Hematopoietic multipotent progenitor cell treated with erythropoietin and hydrocortisone succinate and interleukin-3 and kit ligand, for 6 days (in vitro differentiated cells): ENCODE results near the gene SDCBP2.

Source experiments
- DNase-seq: peaks from one replicate; pipeline ENCODE4 v3.0.0-alpha.2; 2015

SDCBP2 gene

GRCh38 chr20:1328680-1329330 is at the start of gene SDCBP2:
TSS of gene SDCBP2 (minus strand) at chr20:1329139. CDS start at chr20:1320416, 8,723 bp downstream.
- no peak for DNase-seq

- DNase-seq = no peak
Measured at GRCh38 chr20:1378735-1379125, 49.8 kb upstream of the SDCBP2 start.

DNA sequence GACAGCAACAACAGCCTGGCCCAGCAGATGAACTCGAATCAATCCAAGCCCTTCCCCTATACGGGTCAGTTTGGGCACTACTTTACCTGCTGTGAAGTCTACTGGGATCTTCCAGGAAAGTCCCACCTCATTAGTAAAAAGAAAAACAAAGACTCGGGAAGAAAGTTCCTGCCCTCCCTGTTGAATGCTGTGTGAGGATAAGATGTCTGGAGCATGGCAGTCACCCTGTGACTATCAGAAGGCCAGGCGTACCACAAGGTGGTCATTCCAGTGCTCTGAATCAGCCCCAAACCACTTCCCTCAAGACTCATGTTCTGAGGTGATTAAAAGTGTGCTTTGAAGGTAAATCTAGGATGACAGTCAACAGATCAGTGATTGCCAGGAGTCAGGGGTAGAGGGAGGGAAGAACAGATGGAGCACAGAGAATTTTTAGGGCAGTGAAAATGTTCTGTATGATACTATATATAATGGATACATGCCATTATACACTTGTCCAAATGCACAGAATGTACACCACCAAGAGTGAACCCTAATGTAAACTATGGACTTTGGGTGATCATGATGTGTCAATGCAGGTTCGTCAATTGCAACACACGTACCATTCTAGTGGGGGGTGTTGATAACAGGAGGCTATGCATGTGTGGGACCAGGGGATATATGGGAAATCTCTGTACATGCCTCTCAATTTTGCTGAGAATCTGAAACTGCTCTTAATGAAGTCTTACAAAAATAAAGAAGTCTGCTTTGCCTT is 49.2 kb upstream of the SDCBP2 start:
- DNase-seq = no peak

- DNase-seq = no peak
Measured at GRCh38 chr20:1377341-1377871, 48.5 kb upstream of the SDCBP2 start.

DNA sequence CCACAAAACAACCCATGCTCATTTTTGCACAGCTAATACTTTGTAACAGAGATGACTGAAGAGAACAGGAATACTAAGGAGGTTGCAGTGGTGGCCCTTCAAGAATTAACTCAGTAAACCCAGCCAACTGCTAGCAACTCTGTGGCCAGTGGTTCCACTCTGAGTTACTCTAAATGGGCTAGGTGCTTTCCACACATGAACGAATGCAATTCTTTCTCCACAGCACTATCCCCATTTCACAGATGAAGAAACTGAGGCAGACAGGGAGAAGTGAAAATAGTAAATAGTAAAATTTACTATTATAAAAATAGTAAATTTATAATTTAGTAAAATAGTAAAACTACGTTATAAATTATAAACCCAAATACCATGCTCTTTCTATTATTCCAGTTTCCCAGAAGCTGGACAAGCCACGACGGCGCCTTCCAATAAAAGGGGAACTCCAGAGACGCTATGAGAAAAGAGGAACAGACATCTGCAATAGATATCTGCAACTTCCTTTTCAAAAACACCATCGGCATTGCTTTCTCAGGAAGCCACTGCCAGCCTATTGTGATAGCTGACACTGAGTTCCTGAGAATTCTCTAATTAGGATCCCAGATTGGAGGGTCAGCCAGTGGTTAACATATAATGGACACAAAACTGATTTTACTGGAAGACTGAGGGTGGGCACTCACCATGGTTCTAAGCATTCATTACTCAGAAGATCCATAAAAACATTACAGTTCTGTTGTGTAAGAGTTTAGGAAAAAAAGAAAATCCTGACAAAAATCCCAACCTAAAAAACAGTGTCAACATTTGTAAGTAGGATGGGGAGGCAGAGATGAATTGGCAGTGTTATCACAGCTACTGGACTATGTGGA is 47.7 kb upstream of the SDCBP2 start:
- peak; percentile 72 for DNase-seq

DNA sequence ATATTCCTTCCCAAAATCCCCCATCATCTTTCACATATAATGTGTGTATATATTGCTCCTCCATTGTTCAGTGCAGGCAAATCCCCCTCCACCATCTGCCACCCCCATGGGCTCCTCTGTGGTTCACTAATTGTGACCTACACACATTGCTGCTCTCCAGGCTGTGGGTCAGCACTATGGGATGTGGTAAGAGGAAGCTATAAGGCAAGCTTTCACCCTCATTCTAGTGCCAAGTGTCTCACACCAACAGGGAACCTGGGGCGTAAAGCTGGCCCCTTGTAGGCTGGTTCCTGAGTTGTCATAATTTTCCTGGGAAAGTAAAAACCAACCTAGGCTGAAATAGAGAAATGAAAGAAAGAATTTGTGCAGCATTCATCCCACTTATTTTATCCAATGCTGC is 47.1 kb upstream of the SDCBP2 start:
- no peak for DNase-seq

GRCh38 chr20:1375515-1375914 is 46.6 kb upstream of the SDCBP2 start:
- no peak for DNase-seq

DNA sequence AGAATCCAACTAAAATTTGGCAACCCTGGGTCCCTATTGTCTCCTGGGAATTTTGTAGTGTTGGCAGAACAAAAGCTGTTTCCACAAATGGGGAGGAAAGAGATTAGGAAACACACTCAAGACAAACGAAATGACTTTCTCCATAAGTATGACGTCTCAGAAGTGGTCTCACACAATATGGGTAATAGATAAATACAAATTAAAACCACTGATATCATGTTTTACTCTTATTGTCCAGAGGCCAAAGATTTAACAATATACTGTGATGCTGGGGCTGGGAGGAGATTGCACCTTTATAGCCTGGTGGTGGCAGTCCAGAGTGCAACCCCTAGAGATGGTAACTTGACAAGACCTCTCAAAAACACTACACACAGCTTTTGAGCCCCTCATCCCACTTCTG is 45.3 kb upstream of the SDCBP2 start:
- no peak for DNase-seq

- no peak for DNase-seq
Measured at GRCh38 chr20:1373614-1374013, 44.7 kb upstream of the SDCBP2 start.

- no peak for DNase-seq
Measured at GRCh38 chr20:1373036-1373435, 44.1 kb upstream of the SDCBP2 start.

DNA sequence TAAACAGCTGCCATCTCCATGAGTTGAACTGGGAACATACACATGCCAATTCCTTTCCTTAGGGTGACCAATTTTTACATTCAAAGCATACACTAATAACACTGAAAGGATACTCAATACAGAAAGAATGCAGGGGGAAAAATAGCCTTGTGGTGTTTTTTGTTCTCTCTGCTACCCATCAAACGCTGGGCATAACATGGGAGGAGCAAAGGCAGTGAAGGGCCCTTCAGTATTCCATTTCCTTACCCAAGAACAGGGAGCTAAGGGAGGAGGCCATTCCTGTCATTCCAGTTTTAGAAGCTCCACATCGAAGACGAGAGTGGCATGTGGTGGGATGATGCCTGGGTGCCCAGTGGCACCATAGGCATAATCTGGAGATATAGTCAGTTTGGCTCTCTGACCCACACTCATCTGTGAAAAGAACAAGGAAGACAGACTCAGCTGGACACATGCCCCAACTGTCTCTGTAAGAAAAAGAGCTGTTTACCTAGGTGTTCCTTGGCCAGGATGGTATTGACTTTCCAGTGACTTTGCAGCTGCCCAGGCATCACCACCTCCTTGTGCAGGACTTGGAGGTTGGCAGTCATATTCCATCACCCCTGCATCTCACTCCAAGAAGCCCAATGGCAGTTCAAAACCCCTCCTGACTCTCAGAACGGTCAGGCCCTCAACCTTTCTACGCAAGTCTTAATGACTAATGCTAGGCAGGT is 43.0 kb upstream of the SDCBP2 start:
- no peak for DNase-seq

GRCh38 chr20:1371202-1371782 is 42.4 kb upstream of the SDCBP2 start:
- DNase-seq = no peak

DNA sequence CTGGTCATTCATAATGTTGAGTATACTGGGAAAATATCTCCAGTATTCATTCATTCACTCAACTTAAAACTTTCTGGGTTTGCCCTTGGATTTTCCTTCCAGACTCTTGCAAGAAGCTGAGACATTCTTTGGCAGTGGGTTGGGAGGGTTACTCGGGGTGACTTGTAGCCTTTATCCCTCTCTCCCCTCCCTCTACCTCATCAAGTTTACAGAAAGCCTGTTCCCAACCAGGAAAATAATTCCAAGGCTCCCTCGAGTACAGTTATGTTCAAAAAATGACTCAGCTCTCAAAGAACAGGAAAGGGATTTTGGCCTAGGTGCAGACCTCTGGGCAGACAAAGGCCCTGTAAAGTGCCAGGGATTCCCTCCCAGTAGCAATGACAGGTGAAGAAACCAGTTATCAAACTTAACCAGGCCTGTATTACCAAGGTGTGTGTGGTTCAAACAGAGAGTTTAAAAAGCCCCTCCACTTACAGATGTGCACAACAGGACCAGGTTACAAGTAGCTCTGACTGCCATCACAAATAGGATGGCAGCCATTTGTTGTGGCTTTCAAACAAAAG is 41.7 kb upstream of the SDCBP2 start:
- DNase-seq = no peak

- no peak for DNase-seq
Measured at GRCh38 chr20:1369970-1370369, 41.0 kb upstream of the SDCBP2 start.

GRCh38 chr20:1368448-1369199 is 39.7 kb upstream of the SDCBP2 start:
- DNase-seq = no peak

DNA sequence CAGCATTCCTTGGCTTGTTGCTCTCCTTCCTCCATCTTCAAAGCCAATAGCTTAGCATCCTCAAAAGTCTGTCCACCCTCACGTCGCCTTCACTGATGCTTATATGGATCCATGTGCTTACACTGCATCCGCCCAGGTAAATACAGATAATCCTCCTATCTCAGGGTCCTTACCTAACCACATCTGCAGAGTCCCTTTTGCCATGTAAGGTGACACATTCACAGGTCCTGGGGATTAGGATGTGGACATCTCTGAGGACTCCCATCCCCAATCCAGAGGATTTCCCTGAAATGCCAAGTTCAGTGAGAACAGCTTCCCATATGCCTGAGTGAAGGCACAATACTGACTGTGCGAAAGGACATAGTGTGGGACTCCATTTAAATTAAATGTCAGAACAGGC is 38.5 kb upstream of the SDCBP2 start:
- DNase-seq = no peak

DNA sequence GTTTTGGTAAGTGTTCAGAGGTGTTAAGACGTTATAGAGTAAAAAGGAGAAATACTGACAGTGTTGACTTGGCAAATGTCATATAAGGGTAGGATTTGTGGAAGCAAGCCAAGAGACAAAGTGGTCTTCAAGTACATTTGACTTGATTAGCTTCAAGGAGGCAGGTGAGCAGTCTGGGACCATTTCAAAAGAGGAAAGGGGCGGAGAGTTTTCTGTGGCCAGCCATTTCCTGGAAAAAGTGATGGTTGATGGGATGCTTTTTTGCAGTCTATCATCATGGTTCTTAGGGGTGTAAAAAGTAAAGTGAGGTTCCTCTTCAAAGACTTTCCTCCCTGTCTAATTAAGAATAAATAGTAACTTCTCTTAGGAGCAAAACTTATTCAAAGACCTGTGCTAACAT is 35.2 kb upstream of the SDCBP2 start:
- no peak for DNase-seq

DNA sequence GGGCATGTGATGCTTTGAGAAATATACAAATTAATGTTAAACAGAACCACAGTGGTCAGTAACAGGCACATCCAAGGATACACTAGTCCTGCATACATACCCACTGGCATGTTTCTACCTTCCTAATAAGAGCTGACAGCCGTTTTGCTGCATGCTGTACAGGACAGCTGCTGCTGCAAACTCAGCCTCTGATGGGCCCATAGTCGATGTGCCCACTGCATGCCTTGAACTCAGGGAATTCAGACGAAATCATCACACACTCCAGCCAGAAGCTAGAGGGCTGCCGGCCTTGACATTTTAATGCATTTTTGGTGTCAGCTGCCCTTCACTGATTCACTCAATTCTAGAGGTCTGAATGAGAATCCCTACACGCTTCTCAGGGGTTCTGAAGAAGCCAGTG is 34.6 kb upstream of the SDCBP2 start:
- no peak for DNase-seq

DNA sequence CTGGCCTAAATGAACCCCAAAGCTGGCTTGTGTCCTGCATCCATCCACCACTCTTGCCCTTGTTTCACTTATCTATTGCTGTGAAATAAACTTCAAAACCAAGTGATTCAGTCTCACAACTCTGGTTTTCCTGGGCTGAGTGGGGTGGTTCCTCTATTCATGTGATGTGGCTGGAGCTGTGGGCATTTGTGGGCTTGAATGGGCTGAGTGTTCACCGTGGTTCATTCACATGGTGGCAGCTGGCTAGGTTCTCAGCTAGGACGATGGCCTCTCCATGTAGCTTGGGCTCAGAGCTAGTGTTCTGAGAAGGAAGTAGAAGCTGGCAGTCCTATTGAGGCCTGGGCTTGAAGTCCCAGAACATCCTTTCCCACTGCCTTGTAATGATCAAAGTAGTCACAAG is 33.5 kb upstream of the SDCBP2 start:
- DNase-seq = no peak

- no peak for DNase-seq
Measured at GRCh38 chr20:1360094-1360846, 31.3 kb upstream of the SDCBP2 start.
